Stimulated activated CD8-positive, alpha-beta memory T cell treated with anti-CD3 and anti-CD28 coated beads, Interleukin-7, amount 100 ng/mL, for 1 hour (primary cell): ENCODE measurements around the gene C1QL2.

Source experiments
- DNase-seq, 2 donors: peaks; one replicate each; pipeline ENCODE4 v3.0.0-alpha.2; 2020; ENCODE audit warnings: low read depth in 2 of 2

C1QL2 gene

DNA sequence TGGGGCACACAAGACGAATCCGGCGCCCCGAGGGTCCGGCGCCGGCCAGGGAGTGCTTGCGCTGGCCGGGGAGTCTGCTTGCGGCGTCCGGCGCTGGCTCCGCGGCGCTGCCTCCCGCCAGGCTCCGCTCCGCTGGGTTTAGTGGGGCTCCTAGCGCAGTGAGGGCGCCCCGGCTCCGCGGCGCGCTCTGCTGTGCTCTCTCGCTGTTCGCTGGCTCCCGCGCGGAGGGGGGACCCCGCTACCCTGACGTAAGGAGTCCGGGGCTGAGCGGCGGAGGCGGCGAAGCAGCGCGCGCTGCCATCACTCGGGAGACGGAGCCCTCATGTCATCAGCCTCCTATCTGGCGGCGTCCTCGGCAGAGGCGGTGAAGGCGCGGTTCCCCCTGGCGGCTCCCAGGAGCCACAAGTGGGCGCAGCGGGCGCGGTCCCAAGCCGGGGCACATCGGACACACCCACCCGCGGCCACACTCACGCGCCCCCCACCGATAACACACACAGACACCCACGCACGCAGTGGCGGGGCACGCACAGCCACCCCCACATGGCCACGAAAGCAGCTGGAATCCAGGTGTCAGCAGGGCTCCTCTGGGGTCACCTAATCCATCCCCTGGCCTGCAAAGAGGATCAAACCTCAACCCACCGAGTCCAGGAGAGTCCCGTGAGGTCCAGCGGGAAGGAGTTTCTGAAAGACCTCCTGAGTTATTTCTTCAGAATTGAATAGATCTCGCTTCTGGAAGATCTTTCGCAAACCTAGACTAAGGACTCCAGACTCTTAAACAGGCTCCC is at the start of gene C1QL2:
TSS of gene C1QL2 (minus strand) at position 189 of the 785 bp plus-strand sequence. CDS start 482 bp downstream, outside the sequence.
- DNase-seq: no peak

DNA sequence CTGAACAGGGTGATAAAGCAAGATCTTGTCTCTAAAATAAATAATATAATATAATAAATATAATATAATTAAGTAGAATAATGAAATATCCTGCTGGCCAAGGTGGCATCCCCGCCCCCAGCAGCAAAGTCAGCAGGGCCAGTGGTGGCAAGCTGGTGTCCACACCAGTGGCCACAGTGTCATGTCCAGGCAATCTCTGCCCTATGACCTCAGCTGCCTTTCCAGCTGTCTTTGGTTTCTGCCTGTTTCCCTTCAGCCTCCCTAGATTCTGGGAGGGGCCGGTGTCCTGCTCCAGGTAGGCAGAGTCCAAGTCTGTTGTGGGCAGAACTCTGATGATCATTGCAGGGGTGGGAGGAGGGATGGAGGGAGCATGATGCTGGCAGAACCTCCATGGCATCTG is 48.9 kb upstream of the C1QL2 start:
- DNase-seq: no peak

DNA sequence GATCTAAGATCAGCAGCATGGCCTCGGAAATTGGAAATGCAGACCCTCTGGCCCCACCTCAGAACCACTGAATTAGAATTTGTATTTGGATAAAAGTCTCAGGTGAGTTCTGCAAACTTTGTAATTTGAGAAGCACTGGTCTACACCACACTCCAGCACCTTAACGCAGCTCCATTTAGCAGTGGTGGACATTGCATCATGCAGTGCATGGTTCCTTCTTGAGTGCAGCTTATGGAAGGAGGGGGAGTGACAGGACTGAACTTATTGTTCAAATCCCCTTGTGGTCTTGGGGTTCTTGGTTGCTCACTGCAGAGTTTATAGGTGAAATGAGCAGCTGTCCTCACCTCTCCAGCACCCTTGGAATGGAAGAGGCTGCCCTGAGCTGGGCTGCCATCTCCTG is 47.6 kb upstream of the C1QL2 start:
- no peak for DNase-seq

DNA sequence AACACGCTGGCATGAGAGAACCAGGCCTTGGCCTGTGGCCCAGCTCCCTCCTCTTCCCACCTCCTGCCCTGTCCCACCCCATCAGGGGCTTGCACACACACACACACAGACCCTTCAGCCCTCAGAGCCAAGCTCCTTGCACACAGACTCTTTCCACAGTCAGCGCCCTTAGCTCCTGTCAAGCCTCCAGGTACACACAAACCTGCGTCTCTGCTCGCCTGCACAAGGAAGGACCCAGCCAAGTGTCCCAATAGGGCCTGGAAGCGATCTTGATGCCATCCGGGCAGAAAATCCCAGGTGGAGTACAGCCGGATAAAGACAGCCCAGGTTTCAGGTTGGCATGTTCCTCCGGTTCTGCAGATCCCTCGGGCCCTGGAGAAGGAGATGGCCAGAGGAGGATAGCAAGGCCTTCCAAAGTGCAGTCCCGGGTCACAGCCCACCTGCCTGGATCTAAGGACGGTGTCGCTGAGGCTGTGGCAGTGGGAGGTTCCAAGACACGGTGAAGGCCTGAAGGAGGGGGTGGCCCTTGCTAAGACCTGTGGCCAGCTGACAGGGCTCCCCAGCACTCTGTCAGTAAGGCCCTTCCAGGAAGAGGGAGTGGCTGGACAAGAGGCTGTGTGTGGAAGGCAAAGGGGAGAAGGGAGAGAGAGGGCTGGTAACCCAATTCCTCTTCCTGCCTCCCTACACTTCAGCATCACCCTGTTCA is 46.6 kb upstream of the C1QL2 start:
- no peak for DNase-seq

DNA sequence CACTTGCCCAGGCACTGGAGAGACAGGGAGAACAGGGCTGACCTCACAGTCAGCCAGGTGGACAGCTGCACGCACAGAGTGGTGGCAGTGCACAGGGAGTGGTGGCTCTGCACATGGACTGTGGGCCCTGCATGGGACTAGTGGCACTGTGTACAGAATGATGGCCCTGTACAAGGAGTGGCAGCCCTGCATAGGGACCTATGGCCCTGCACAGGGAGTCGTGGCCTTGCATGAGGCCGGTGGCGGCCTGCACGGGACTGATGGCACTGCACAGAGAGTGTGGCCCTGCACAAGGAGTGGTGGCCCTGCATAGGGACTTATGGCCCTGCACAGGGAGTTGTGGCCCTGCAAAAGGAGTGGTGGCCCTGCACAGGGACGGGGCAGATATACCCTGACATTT is 46.0 kb upstream of the C1QL2 start:
- DNase-seq: no peak

DNA sequence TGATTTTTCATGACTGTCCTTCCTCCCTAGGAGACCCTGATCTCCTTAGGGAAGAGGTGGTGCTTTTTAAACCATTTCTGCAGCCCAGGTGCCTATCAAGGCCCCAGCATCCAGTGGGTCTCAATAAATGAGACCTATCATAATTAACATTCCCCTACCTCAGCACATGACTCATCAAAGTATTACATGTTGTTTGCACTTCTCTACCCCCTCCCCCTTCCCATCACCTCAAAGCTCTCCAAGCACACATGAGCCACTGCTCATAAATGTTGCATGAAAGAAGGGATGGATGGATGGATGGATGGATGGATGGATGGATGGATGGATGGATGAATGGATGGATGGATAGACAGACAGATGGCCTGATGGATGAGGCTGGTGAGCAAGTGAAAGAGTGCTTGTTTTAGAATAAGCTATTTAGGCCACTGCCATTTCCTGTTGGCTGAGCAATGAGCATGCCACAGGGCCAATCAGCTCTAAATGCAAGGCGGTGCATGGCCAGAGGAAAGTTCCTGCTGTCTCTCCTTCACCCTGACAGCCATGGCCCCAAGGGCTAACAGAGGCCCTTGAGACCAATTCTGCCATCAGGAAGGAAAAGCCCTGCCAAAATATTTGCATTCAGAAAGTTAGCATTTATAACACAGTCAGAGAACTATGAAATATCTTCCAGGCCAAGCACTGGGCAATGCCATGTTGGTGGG is 44.2 kb upstream of the C1QL2 start:
- DNase-seq: no peak

DNA sequence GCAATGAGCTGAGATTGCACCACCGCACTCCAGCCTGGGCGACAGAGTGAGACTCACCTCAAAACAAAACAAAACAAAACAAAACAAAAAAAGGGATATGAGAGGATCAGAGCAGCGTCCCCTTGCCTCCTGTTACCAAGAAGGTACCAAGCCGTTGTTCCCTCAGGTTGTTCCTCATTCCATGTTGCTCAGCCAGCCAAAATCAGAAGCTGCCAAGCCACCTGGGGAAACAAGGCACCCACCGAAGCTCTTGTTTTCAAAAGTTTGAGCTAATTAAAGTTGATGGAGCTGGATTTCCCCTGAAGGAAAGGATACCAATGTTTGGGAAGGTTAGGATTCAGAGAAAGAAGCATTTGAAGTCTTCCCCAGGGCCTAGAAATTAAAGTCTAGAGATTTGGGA is 43.3 kb upstream of the C1QL2 start:
- DNase-seq: no peak

DNA sequence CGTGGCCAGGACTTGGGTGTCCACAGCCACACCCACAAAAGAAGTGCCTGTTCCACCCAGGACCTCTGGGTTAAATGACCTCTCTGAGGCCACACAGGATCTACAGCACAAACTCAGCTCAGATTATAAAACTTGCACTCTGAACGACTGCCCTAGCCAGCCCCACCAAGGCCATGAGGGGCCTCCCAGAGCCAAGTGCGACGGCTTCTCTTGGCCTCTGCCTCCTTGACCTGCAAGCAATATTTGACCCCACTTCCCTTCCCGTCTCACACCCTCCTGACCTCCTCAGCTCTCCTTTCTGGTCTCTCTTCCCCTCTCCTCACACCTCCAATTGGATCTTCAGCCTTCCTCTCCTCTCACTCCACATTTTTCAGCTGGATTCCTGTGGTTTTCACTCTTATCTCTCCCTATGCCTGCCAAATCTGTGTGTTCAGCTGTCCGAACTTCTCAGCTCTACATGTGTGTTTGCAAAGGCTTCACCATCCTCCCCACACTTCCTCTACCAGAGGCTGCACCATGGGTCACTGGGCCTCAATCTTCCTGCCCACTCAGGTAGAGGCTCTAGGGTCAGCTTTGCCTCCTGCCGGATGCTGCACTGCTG is 39.8 kb upstream of the C1QL2 start:
- no peak for DNase-seq

DNA sequence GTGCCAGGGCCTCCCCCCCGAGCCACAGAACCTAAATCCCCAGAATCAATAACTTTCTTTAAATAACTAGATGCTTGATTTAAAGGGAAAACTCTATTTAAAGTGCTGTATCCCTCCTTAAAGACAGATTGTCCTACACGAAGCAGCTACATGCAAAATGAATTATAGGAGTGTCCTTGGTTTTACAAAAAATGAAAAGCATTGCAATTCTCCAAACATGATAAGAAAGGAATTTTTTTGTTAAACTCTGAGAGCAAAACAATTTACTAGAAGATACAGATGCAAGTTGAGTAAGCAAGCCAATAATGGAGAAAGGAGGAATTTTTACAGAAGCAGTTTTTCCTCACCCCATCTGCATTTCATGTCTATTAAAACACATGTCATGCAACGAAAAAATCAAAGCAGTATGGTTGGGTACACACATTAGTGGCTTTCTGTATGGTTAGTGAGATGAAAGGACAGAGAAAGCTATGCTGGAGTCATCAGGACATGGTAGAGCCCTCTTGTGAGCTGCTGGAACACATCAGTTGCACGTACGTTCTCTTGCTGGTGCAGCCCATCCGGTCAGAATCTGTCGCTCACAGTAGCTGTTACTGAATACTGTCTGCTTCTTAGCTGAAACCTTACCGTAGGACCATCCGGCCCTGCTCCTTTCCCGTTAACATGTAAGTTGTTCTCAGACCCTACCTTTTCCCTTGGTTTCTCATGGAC is 39.1 kb upstream of the C1QL2 start:
- no peak for DNase-seq

DNA sequence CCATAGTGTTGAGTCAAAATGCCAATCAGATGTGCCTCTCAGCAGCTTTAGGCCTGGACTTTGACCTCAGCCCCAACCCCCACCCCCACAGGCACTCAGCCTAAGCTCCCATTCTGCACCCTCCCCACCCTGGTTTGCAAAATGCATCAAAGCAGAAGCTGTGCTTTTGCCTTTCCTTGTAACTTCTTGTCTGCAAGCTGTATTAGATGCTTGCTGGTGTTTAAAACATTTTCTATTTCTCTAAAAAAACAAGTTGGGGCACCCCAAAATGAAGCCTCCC is 38.5 kb upstream of the C1QL2 start:
- no peak for DNase-seq

DNA sequence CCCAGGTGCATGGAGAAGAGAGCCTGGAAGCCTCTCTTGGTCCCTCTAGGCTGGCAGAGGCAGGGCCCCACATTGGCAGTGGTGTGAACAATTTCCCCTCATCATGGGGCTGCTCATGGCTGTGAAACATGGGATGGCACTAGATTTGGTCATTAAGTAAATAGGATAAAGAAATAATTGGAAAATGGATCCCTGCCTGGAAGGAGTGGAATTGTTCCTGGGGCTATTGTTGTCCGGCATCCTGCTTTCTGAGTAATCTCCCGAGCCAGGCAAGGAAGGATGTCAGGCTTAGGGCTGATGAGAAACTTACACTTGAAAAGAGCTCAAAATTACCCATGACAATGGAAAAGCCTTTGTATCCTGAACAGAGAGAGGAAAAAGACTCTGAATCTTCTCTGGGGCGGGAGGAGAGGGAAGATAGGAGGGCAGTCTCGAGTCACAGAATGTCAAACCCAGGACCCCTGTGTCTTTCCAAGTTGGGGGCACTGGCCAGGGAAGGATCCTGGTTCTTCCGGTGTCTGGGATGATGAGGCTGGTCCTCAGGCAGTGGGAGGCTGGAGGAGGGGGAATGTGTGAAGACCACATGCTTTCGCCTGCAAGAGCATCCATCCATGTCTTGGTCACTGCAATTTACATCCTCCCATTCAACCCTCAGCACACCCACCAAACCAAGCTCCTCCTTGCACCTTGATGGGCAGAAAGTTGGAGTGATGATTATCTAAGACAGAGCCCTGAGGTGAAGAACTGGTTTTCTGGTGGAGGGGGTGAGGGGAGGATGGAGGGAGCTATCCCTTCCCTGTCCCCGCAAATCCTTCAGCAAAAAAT is 38.0 kb upstream of the C1QL2 start:
- DNase-seq: no peak

DNA sequence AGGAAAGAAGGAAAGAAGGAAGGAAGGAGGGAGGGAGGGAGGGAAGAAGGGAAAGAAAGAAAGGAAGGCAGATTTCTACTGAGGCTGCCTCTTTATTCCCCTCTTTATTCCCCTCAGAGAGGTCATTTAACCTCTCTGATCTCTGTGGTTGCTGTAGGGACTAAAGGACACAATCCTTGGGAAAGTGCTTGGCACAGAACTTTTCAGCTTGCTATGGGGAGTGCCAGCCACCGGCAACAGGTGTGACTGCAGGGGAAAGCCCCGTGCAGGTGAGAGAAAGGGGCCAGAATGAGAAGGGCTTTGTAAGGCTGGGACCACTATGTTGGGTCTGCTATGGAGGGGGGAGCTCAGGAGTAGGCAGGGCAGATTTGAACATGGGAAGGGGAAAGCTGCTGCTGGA is 37.3 kb upstream of the C1QL2 start:
- no peak for DNase-seq

DNA sequence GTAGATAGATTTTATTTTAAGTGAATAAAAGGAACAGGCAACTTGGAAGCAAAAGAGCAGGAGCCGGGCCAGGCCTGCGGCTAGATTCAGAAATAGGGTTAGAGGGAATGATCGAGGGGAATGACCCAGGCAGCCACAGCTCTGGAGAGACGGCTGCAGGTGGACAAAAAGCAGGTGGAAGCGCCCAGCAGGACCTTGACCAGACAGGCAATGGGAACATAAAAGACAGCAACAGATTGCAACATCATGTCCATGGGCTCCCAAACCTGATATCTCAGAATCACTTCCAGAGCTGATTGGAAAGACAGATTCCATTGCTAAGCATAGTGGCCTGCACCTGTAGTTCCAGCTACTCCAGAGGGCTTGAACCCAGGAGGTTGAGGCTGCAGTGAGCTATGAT is 36.5 kb upstream of the C1QL2 start:
- no peak for DNase-seq

DNA sequence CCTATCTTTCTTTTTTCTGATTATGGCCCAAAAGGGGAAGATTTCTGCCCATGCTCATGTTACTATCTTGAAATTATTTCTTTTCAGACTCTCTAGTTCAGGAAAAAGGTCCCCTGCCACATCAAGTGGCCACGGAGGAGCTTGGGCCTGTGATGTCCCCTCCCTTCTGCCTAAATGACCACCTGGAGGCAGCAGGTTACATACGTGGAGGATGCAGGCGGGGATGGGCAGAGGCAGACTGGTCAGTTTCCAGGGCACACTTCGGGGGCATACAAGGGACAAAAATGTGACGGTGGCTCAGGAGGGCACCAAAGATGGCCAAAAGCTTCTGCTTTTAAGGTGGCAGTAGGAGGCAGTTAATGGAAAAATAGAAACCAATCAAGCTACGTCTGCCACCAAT is 34.3 kb upstream of the C1QL2 start:
- DNase-seq: no peak

DNA sequence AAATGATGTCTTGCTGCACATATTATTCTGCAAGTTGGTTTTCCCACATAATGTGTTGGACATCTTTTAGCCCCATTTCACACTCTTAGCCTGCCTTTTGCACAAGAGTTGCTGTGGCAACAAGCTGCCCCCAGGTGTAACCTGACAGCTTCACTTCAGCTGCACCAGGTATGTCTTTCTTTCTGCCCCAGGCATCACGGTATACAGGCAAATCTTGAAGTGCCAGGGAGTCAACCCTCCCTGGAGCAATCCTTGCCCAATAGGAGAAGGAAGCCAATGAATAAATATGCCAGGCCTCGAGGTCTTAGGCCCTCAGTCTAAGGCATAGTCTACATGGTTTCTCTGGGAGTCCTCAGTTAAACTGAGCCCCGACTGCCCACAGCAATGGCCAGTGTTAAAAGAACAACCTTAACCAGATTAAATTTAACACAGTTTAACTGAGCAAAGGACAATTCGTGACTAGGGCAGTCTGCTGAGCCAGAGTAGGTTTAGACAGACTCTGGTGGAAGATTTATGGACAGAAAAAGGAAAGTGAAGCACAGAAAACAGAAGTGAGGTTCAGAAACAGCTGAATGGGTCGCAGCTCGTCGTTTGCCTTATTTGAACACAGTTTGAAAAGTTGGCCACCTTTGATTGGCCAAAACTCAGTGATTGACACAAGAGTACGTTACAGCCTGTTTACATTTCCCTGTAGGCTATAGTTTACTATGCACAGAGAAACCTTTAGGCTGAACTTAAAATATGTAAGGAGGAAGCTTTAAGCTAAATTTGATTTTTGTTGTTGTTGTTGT is 32.0 kb upstream of the C1QL2 start:
- DNase-seq: no peak

DNA sequence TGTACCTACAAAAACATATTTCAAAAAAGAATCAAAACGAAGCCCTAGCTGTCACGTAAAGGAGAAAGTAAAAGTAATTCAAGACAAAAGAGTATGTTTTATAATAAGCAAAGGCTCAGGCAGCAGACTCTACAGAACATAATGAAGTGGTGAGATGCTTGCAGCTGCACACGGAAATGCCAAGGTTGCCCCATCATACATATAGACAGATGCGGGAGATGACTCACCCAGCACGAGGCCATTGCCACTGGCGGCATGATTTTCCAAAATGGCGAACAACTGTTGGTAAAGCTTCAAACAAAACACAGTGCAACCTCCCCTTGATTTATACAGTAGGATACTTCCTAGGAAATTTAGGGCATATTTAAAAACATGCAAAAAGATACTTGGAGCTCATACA is 26.0 kb upstream of the C1QL2 start:
- DNase-seq: no peak

DNA sequence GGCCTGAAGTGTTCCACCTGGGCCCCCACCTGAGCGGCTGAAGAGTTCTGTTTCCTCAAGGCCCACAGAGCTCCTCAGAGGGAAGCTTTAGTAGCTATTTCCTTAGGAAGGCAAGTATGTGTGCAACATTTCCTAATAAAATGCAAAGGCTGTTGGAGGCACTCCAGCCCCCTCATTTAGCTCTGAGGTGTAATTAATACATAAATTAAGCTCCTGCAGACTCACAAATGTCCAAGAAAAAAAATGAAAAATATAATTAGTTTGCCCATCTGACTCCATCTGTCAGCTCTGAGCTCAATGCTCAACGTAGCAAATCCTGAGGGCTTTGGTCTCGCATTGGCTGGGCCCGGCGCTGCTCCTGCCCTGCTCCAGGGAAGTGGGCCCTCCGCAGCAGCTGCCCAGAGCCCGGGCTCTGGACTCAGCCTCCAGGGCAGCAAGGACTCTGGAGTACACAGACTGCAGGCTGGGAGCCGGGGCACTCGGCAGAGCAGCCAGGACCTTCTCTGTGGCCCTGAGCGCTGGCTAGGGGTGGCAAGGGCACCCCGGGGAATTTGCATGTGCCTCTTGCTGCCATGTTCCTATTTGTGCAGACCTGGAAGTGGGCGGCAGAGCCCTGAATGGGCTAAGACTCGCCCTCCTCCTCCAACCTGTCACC is 23.4 kb upstream of the C1QL2 start:
- no peak for DNase-seq

DNA sequence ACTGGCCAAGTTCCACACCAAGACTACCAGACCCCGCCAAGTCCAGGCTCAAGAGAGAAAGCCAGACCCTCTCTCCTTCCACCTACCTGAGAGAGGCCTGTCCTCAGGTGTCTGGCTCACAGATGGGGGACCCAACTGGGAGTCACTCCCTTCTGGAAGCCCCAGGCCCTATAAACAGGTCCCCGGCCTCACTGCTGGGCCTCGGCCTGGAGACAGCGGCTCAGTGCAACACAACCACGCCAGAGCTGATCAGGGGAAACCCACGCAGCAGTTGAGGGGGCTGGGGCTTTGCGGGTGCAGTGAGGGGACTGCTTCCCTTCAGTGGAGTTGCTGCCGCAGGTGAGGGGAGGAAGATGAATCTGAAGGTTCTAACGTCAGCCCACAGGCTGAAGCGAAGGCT is 22.8 kb upstream of the C1QL2 start:
- DNase-seq: no peak

DNA sequence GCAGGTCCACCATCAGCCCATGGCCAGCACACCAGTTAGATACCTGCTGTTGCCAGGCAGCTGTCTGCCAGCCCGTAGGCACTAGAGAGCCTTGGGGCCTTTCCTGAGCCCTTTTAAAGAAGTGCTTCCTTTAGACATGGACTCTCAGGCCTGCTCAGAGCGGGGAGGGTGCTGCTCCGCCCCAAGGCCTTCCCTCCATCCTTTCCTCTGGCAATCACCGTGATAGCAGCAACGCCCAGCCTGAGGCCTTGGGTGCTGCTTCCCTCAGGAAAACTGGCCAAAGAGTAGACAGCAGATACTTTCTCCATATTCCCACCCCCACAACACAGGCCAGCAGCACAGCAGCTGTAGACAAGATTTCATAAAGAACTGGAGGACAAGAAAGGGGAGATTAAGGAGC is 22.3 kb upstream of the C1QL2 start:
- DNase-seq: no peak

DNA sequence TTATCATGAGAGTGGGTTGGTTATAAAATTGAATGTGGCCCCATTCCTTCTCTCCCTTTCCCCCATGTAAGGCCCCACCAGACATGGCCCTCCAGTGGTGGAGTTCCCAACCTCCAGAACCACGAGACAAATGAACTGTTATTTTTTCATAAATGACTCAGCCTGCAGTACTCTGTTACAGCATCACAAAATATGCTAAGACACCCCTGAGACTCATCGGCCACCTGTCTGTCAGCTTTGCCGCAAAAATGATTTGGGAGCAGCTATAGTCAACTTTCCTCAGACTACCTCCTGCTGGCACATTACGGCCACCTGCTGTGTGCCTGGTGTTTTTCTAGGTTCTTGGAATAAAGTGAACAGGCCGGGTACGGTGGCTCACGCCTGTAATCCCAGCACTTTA is 21.4 kb upstream of the C1QL2 start:
- DNase-seq: no peak
